ENCODE measurements around the gene COG8.

DNA sequence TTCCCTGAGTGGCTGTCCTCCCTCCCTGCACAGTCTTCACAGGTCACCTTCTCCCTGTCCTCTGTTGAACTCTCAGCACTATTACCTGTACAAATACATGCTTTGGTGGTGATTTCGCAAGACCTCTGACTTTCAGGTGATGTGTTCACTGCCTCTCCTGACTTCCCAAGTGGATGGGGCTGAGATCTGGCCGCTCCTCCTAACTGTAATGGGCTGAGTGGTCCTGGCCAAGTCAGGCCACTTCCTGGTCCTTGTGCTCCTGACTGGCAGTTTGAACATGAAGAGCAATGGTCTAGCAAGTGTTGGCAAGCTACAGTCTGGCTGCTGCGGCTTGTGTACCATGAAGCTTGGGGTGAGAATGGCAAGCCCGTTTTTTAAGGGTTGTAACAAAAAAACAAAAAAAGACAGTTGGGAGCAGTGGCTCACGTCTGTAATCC is 23.9 kb upstream of the COG8 start:
- TF ChIP-seq CEBPB (IDR thresholded peaks at IDR 0.05; ENCODE audit: low read depth, low read length) (peak; percentile 71; the same call in 1 of the 2 replicates), TAF1 (IDR thresholded peaks at IDR 0.05; ENCODE audit: low read depth, low read length) (no peak), SAP30 (IDR thresholded peaks at IDR 0.05; ENCODE audit: insufficient read depth, insufficient replicate concordance, low read length) (no peak), HDAC6 (IDR thresholded peaks at IDR 0.05; ENCODE audit: low read depth, low read length) (no peak), KDM1A (IDR thresholded peaks at IDR 0.05; ENCODE audit: borderline replicate concordance, low read length) (no peak), GTF2F1 (IDR thresholded peaks at IDR 0.05; ENCODE audit: borderline replicate concordance, low read depth, low read length) (no peak), EZH2 (IDR thresholded peaks at IDR 0.05; ENCODE audit: low read depth, low read length, severe bottlenecking) (no peak), SIN3A (conservative IDR thresholded peaks at IDR 0.05 in 1 of 2, IDR thresholded peaks at IDR 0.05 in 1 of 2; ENCODE audit: low read depth in 1 of 2, low read length in 2 of 2) (no peak), BACH1 (IDR thresholded peaks at IDR 0.05; ENCODE audit: low read length) (no peak), ZNF274 (IDR thresholded peaks at IDR 0.05; ENCODE audit: borderline replicate concordance, extremely low read depth, low read length) (no peak), MAFK (IDR thresholded peaks at IDR 0.05; ENCODE audit: low read depth, low read length) (no peak), SP2 (IDR thresholded peaks at IDR 0.05; ENCODE audit: low read length) (no peak)
- TF ChIP-seq, protein P1, sequence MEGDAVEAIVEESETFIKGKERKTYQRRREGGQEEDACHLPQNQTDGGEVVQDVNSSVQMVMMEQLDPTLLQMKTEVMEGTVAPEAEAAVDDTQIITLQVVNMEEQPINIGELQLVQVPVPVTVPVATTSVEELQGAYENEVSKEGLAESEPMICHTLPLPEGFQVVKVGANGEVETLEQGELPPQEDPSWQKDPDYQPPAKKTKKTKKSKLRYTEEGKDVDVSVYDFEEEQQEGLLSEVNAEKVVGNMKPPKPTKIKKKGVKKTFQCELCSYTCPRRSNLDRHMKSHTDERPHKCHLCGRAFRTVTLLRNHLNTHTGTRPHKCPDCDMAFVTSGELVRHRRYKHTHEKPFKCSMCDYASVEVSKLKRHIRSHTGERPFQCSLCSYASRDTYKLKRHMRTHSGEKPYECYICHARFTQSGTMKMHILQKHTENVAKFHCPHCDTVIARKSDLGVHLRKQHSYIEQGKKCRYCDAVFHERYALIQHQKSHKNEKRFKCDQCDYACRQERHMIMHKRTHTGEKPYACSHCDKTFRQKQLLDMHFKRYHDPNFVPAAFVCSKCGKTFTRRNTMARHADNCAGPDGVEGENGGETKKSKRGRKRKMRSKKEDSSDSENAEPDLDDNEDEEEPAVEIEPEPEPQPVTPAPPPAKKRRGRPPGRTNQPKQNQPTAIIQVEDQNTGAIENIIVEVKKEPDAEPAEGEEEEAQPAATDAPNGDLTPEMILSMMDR (IDR thresholded peaks at IDR 0.05; ENCODE audit: control extremely low read depth in 1 of 3, insufficient read depth in 1 of 3, low read depth in 1 of 3, low read length in 3 of 3): no peak
